ENCODE results near the gene AHSA1.
A peak's percentile ranks its signal among the peaks of the same experiment; 100 is the strongest.

The AHSA1 gene

DNA sequence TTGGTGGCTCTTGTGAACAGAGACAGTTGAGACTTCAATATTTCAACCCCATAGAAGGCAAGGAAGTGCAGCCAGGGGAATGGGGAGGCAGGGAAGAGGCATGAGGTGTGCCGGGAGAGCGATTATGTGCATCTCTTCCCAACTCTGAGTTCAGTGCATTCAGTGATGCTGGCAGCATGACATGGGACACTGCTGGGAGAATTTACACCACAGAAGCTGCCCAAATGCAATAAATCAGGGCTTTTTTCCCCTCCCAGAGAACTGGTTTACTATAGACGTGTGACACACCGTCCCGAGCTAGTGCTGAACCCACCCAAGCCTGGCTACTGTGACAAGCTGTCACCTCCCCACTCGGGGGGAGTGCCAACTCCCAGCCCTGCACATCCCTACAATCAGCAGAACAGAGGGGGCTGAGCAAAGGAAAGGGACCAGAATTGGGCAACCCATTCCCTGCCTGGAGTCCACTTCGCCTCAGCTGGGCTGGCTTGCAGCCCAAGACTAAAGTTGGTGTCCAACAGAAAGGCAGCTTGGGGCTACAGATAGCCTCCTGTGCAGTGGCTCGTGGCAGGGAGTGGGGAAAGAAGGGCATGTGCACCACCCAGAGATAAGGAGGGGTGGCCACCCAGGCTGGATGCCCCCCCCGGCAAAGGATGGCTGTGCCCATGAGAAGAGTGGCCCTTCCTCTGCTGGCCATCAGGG lies 16.7 kb downstream of the AHSA1 start:
- DNase-seq, result no peak

DNA sequence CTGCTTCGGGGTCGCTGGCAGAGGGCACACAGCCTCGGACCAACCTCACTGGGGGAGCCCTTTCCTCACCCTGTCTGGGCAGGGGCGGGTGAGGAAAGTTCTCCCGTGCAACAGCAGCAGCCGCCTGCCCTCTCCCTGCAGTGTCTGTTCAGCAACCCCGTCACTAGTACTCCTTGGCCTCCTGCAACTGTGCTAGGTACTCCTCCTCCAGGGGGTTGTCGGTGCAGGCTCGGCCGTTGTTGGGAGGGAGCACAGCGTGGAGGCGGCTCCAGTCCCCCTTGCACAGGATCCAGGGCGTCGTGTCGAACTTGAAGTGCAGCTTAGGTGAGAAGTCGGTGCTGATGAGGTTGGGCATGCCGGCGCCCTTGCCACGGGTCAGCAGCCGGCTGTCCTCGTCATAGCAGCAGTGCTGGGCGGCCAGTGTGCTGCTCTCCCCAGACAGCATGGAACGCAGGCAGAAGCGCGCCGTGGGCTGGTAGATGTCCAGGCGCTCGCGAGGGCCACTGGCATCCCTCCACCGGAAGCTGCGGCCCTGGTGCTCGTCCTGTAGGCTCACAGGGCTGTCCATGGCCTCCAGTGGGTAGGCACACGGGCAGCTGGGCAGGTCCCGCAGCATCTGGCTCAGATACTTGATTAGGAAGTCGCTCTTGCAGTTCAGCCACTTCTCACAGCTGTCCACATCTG lies 17.7 kb downstream of the AHSA1 start:
- DNase-seq, result no peak

DNA sequence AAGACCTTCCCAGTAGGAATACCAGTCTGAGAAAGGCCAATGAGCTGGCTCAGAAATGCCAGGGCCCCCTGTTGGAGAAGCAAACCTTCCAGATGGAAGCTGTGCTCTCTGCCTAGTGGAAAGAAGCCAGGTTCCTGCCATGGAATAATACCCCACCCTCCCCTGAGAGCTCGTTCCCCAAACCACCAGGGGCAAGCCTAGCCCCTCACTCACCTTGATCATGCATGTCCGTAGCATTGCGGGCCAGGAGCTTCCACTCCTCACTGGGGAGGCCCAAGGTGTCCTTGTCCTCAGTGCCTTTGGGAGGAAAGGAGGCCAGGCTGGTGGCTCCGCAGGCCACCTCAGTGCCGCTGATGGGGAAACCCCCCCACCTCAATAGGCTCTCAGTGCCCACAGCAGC lies 20.1 kb downstream of the AHSA1 start:
- DNase-seq, result no peak

DNA sequence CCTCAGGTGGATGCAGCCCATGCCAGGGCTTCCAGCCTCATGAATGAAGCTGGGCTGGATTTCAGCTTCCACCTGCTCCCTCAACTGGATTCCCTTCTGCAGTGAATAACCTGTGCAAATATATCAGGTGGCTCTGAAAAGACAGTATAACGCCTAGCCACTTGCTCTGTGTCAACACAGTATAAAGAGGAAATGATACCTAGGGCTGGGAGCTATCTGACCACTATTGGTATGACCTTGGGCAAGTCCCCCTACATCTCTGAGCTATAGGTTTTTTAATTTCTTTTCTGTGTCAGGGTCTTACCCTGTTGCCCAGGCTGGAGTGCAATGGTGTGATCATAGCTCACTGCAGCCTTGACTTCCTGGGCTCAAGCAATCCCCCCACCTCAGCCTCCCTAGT lies 20.9 kb downstream of the AHSA1 start:
- DNase-seq, result no peak

DNA sequence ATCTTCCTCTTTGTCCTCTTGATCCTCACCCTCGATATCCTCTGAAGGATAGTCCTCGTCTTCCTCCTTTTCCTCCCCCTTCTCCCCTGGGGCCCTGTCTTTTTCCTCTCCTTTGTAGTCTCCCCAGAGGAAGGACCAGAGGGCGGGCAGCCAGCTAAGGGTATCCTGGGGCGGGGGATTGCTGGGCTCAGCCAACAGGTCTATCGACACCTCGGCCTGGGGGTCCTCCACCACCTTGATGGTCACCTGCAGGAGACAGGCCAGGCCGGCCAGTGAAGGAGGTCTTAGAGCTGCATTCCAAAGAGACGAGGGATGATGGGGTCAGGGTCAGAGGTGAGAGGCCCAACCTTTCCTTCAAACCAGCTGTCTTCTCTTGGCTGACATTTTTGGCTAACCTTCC lies 24.5 kb downstream of the AHSA1 start:
- DNase-seq, result no peak

DNA sequence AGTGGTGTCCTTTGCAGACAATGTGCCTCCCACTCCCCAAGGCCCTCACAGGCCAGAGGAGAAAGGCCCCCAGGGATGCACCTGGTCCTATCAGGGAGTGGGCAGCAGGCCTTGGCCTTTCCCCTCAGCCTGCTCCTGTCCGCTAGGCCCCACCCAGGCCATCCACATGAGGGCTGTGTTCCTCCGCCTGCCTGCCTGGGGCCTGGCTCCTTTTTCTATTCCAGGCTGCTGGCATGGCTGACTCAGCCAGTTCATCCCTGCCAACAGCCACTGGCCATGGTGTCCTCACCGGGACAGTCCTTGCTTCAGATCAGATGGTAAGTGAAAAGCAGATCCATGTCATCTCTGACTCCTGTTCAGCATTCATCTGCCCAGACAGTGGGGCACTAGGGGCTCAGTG lies 27.4 kb downstream of the AHSA1 start:
- no peak for DNase-seq

DNA sequence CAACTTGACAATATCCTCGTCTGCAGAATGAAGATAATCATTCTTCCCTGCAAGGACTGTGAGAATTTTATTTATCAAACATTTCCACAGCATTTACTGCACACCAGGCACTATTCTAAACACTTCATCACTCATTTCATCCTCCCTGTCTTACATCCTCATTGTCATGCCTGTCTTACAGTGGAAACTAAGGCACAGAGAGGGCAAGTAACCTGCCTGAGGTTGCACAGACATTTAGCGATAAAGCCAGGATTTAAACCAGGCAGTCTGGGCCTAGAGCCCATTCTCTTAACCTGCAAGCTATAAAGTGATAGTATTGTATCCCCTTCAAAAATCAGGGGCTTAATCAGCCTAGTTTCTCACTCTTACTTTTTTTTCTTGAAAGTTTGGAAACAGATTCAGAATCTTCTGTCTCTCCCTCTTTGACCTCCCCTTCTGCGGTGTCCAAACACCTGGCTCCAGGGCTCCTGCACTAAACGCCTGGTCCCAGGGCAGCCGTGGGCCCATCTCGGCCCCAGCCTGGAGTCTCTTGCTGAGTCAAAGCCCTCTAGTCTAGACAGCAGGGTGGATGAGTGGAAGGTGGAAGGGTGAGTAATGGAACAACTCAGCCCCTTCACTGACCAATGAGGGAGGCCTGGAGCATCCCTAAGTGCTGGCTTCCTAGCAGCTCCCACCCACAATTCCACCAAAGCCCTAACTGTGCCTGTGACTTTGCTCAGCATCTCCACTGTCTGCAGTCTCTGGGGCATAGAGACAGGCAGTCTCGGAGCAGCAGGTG lies 28.2 kb downstream of the AHSA1 start:
- no peak for DNase-seq

DNA sequence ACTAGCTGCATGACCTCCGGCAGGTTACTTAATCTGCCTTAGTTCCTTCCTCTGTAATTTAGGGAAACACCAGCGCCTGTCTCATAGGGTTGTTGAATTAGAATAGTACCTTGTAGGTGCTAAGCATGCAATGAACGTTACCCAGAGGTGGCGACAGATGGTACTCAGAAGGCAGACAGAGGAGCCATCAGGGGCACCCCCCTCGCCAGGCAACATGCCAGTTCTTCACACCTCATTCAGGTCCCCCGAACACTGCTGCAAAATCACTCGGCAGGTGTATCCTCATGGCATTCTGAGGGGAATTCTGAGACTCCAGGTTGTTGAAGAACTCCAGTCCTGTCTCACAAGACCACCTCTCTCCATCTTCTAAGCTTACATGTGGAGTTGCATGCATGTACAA lies 30.7 kb downstream of the AHSA1 start:
- no peak for DNase-seq

DNA sequence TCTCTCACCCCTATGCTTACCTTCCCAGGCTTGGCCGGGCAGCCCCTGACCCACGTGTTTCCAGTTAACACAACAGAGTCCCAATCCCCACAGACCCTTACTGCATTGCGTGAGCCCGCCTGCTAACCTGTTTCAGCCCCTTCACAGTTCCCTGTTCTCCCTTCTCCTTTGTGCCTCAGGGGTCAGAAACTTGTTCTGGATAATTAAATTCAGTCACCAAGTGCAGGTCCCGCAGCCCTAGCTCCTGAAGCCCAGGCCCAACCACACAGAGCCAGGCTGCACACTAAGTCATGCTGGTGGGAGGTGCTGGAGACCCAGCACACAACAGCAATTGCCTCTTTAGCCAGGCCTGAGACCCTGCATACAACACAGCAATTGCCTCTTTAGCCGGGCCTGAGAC lies 31.1 kb downstream of the AHSA1 start:
- no peak for DNase-seq

DNA sequence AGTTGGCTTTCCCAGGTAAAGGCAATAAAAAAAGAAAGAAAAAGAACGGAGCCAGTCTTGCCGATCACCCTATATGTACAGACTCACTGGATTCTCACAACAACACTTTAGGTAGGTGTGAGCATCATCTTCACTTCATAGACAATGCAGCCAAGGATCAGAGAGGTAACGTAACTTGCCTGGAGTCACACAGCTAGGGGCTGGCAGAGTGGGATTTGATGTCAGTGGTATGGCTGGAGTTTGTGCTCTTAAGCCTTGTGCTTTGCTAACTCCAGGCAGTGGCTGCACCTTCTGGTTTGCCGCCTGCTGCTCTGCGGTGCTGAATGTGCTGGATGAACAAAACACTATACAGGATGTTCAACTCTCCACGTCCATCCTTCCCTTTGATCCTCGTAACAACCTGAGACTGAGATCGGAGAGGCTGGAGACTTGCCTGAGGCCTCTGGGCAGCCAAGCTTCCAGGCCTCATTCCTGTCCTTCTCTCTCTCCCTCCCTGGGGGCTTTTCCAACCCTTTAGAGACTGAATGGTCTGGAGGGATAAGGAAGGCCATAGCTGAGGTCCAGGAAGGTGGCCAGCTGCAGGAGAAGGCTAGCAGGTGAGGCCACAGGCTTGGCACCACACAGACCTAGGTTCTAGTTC lies 32.6 kb downstream of the AHSA1 start:
- no peak for DNase-seq

DNA sequence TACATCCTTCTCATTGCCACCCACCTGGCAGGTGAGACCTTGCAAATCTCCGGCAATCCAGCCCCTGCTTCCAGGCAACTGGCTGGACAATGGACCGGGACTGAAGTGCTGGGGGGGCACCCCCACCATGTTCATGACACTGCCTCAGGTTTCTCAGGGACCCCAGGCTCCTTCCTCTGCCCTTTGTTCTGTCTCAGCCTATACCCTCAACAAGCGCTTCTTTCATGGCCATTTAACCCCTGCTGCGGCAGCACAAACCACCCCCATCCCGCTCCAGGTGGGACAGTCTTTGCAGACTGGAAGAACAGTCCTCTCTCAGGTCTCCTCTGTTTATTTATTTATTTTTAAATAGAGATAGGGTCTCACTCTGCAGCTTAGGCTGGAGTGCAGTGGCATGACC lies 33.2 kb downstream of the AHSA1 start:
- DNase-seq, result no peak

DNA sequence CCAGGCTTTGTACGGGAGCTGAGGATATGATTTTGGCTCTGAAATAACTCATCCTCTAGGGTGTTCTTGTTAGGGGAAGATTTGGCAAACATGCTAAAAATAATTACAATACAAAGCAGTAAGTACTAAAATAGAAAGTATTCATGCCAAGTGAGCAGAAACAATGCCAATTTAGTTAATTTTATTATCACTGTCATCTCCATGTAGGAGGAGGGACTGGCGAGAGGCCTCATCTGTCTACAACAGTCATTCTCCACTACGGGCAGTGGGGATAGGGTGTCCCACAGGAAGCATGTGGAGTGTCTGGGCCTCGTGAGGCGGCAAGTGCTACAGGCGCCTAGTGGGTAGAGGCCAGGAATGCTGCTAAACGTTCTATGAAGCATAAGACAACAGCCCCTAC lies 37.4 kb downstream of the AHSA1 start:
- DNase-seq, result no peak

DNA sequence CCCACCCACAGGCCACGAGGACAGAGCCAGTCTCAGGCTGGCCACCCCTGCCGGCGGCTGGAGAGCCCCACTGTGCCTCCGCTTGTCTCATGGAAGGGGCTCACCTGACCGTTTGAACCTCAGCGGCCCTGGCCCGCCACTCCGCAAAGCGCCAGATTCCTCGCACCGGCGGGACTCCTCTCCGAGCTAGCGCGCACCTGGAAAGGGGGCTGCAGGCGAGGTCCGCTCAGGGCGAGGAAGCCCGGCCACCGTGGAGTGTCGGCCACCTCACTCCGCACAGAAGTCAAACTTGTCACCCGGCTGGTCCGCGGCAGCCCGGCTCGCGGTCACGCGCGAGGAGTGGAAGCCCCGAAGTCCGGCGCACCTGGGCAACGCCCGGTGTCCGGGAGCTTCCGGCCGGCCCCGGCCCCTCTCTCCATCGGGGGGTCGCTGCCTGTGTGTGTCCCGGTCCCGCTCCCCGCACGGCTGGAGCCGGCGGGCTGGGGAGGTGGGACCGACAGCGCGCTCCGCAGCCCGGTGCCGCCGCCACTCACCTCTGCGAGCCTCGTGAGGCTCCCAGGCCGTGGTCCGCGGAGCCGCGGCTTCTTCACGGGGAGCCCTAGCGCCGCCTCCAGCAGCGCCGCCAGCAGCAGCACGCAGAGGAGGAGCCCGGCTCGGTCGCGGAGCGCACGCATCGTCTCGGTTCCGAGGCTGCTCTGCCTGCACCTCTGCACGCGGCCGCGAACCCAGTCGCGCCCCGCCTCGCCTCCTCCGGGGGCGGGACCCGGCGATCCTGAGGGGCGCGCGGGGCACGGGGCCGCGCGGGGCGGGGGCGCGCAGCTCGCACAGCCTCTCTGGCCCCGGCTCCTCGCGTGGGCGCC lies 40.5 kb downstream of the AHSA1 start, which contains the start of gene ISM2:
TSS of gene ISM2 (minus strand) at position 697 of the 860 bp plus-strand sequence. CDS start at position 674, 23 bp downstream.
- peak; percentile 21 for DNase-seq

DNA sequence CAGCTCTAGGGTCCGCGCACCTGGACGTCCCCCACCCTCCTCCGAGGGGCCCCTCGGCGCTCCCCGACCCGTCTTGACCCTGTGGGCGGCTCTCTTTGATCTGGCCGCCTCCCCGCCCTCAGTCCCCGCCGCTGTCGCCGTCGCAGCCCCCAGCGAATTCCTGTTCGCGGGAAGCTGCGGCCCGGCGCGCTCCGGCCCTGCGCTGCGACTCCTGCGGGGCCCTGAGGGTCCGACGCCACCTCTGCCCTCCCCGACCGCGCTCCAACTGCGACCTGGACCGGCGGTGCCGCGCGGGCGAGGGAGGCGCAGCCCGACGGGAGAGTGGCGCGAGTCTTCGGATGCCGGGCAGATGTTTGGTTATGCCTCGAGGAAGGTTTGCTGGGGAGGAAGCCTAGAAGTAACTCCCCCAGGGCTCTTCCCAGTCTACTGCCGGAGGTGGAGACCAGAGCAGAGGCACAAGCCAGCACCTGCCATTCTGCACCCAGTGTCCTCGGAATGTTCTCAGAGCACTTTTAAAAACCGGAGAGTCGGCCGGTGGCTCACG lies 41.2 kb downstream of the AHSA1 start:
- DNase-seq, result no peak

DNA sequence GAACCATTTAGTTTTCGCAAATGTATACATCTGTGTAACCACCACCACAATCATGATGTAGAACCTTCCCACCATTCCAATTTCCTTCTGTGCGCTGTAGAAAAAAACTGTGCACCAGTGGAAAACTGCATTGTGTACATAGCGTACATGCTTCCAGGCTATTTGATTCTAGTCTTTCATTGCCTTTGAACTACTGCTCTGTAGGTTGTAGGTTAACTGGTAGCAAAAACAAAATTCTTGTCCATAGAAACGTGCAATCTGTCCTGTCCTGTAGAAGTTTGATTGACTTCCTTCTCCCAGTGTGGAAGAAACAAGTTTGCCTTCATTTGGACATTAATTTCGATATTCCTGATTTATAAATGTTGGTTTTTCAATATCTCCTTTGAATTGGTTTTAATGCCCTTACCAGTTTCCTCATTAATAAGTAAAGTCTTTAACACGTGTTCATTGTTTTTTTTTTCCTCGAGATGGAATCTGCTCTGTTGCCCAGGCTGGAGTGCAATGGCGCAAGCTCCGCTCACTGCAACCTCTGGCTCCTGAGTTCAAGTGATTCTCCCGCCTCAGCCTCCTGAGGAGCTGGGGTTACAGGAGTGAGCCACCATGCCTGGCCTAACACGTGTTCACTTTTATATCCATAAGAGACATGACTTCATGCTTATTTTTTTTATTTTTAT lies 44.4 kb downstream of the AHSA1 start:
- no peak for DNase-seq

DNA sequence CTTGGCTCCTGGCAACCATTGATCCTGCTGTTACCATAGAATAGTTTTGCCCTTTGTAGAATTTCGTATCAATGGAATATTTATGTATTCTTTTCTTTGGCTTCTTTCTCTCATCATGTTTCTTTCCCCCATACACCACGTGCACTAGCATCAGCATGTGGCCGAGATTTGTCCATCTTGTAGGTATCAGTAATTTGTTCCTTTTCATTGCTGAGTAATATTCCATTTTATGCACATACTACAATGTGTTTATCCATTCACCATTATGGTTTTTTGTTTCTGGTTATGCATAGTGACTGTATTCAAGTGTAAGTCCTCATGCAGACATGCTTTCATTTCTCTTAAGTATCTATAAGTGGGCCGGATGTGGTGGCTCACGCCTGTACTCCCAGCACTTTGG lies 45.2 kb downstream of the AHSA1 start:
- no peak for DNase-seq

DNA sequence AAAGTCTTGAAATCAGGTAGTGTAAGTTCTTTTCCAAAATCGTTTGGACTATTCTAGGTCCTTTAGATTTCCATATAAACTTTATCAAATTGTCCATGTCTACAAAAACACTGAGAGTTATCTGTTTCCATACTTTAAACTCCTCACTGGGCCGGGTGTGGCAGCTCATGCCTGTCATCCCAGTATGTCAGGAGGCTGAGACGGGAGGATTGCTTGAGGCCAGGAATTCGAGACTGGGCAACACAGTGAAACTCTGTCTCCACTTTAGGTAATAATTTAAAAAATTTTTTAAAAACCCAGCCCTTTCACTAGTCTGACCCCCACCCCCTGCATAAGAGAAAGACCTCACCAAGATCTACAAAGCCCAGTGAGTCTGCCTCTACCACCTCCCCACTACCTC lies 47.1 kb downstream of the AHSA1 start:
- no peak for DNase-seq

DNA sequence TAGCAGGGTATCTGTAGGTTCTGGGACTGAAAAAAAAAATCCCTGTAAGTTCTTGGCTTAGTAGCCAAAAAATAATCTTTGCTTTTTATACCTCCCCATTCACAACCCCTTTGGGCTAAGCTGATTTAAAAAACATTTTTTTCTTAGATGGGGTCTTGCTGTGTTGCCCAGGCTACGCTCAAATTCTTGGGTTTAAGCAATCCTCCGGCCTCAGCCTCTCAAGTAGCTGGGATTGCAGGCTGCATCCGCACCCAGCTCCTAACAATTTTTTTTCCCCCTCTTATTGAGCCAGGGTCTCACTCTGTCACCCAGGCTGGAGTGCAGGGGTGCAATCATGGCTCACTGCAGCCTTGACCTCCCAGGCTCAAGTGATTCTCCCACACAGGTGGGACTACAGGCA lies 49.9 kb downstream of the AHSA1 start:
- DNase-seq, result no peak

DNA sequence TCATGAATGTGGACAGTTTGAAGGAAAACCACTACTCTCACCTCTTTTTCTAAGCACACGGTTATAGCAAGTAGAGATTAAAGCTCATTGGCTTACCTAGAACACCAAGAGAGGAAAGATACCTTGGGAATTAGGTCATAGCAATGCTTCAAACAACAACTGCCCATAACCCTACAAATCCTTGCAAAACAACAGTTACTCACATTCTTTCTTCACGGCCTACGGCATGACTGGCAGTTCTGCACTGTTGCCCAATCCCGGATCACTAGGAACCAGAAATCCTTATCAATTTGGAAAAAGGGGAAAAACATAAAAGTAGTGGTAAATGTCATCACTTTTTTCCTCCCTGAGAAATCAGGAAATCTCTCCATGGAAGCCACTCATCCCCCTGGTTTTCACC lies 50.4 kb downstream of the AHSA1 start:
- no peak for DNase-seq

DNA sequence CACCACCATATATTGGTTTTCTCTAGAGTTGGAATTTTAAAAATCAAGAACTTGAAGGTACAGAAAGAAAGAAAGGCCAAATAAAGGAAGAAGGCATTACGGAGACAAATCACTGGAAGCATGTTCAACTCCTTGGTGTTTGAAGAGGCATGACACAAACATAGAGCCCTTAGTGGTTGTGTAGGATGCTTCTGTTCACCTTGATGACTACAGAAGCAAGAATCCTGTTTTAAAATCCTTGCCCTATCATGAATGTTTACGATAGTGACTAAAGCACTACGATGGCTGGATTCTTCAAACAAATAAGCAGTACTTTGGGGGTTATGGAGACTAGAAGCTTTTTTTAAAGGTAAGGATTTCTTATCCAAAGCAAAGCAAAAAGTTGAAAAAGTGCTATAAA lies 51.0 kb downstream of the AHSA1 start:
- DNase-seq, result no peak

DNA sequence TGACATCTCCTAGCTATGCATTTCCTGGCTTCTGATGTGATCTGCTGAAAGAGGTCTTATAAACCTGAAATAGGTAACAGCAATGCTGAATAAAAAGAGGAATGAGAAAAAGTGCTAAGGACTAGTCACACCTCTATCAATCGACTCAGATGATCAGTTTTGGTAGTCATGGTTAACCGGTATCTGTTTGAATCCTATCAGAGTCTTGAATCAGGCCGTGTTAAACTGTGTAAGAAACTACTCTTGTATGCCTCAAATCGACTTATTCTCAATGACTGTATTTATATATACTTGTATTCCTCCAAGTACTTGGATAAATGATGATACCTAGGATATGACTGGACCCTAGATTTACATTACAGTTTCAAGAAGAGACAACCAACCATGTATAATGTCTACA lies 51.5 kb downstream of the AHSA1 start:
- no peak for DNase-seq

Data from activated gamma-delta T cell treated with Interleukin-2 at 50 U/mL for 16 hours (primary cell).